K562 (cell line): ENCODE measurements around the gene ARID3C. TPM values are rescaled to one million over a fixed set of nuclear protein-coding genes. Genes with fewer than 3 reads are reported as not detected.

Experiments used
- ARHGAP35 ChIP-seq: fragments of 450-650 bp; IDR thresholded peaks from 2 replicates; pipeline ENCODE4 v1.6.1; 2018; ENCODE audit not compliant: partially characterized antibody
- CBFA2T2 ChIP-seq: fragments of 450-650 bp; conservative IDR thresholded peaks from 2 replicates; pipeline ENCODE4 v1.6.1; 2017; ENCODE audit warnings: mild to moderate bottlenecking
- CCNT2 ChIP-seq: IDR thresholded peaks from 2 replicates; pipeline ENCODE4 v1.6.1; 2011; ENCODE audit warnings: borderline replicate concordance, low read depth, mild to moderate bottlenecking, moderate library complexity, mixed read lengths, low read length; ENCODE audit not compliant: insufficient read length; ENCODE audit errors: extremely low read depth
- COPS2 ChIP-seq: fragments of 450-650 bp; conservative IDR thresholded peaks from 2 replicates; pipeline ENCODE4 v1.6.1; 2016; ENCODE audit warnings: mild to moderate bottlenecking, moderate library complexity
- JUND ChIP-seq, 2 experiments: IDR thresholded peaks; 2 replicates in 1 of 2; 3 replicates in 1 of 2; pipeline ENCODE4 v1.6.1; 2011; ENCODE audit warnings: borderline replicate concordance in 2 of 2, low read depth in 2 of 2, low read length in 2 of 2, improper control_type of control experiment in 1 of 2, missing biosample characterization in 1 of 2, missing genetic modification characterization in 1 of 2, missing genetic modification reagents in 1 of 2
- MXD1 ChIP-seq: fragments of 250-450 bp; sonication (Bioruptor Pico); IDR thresholded peaks from 2 replicates; pipeline ENCODE4 v1.8.0; 2021; ENCODE audit warnings: borderline replicate concordance, mild to moderate bottlenecking, moderate library complexity; ENCODE audit not compliant: poor library complexity, severe bottlenecking
- PTRF ChIP-seq: fragments of 450-650 bp; IDR thresholded peaks from 2 replicates; pipeline ENCODE4 v1.6.1; 2016; ENCODE audit warnings: mild to moderate bottlenecking, missing genetic modification characterization, missing compliant biosample characterization
- REST ChIP-seq, 2 experiments: fragments of 450-650 bp; formaldehyde crosslinking in 1 of 2; IDR thresholded peaks; 2 replicates each; pipeline versions ENCODE4 v1.4.0 to v1.6.1; 2014 to 2020; ENCODE audit warnings: mild to moderate bottlenecking in 2 of 2, borderline replicate concordance in 1 of 2, low read depth in 1 of 2
- ZBTB17 ChIP-seq: fragments of 450-650 bp; formaldehyde crosslinking; IDR thresholded peaks from 2 replicates; pipeline ENCODE4 v1.4.0; 2020; ENCODE audit warnings: mild to moderate bottlenecking
- ZBTB49 ChIP-seq: sonication (generic); formaldehyde crosslinking; IDR thresholded peaks from 2 replicates; pipeline ENCODE4 v1.8.0; 2022; ENCODE audit warnings: missing genetic modification reagents, mild to moderate bottlenecking, borderline replicate concordance
- ZNF12 ChIP-seq: sonication (generic); formaldehyde crosslinking; IDR thresholded peaks from 2 replicates; pipeline ENCODE4 v1.4.0; 2020; ENCODE audit warnings: mild to moderate bottlenecking, missing genetic modification reagents
- ZNF280A ChIP-seq: fragments of 450-650 bp; IDR thresholded peaks from 2 replicates; pipeline ENCODE4 v1.6.1; 2018; ENCODE audit warnings: mild to moderate bottlenecking, low read depth; ENCODE audit not compliant: partially characterized antibody
- polyA plus RNA-seq, 8 experiments: library from polyadenylated mRNA; depleted of rRNA in 4 of 8; stranded (reverse) in 5 of 8; unstranded in 3 of 8; fragments of >200 nt; fragmentation: Nextera tagmentation in 2 of 8; fragmentation: Illumina TruSeq in 1 of 8; extraction: Ambion mirVana in 2 of 8; extraction: Trizol in 1 of 8; gene quantifications; 2 replicates each; pipeline versions ENCODE4 v1.2.1 to v1.2.3, GENCODE V29; 2011 to 2014; ENCODE audit warnings: inconsistent platforms in 1 of 8, missing spikeins in 1 of 8
- total RNA-seq, 7 experiments: library from RNA; depleted of rRNA in 6 of 7; stranded (reverse); fragments of >200 nt in 6 of 7; fragmentation: Illumina TruSeq in 2 of 7; extraction: Trizol in 2 of 7; gene quantifications; 2 replicates each; pipeline versions ENCODE4 v1.2.1 to v1.2.3, GENCODE V29; 2011 to 2021; ENCODE audit warnings: low replicate concordance in 1 of 7

Gene ARID3C
- total and polyA plus RNA-seq, 9 of the 15 experiments (the other 6 are each of a cell fraction or from before 2014, with no cell fraction given) = not detected

GRCh38 chr9:34633851-34634550 lies 5.1 kb upstream of the ARID3C start (continued):
- no peak for TF ChIP-seq ZNF280A
- TF ChIP-seq CBFA2T2 = no peak
- no peak for TF ChIP-seq ZNF12
- no peak for TF ChIP-seq ZBTB17 (CRISPR knock-in tag)
- TF ChIP-seq PTRF (tag) = no peak
- TF ChIP-seq ARHGAP35 = no peak
- TF ChIP-seq MXD1 = no peak
- no peak for TF ChIP-seq ZBTB49 (CRISPR knock-in tag)
- no peak for TF ChIP-seq CCNT2
- 0 out of 2 replicates have a peak, but pooled peaks have one; percentile 9 for TF ChIP-seq JUND (IDR thresholded peaks at IDR 0.05; ENCODE audit: borderline replicate concordance, low read depth, low read length)
- TF ChIP-seq JUND (tag; IDR thresholded peaks at IDR 0.05; ENCODE audit: borderline replicate concordance, low read depth, low read length) = no peak
- TF ChIP-seq COPS2 = no peak
- peak; percentile 47; the same call in 1 of the 2 replicates for TF ChIP-seq REST (IDR thresholded peaks at IDR 0.05; ENCODE audit: borderline replicate concordance)
- no peak for TF ChIP-seq REST (CRISPR knock-in tag; IDR thresholded peaks at IDR 0.05; ENCODE audit: low read depth)
